Thyroid gland (tissue), 4 donors: Measurements from ENCODE around the gene BTBD8.

Experiments used
- CTCF ChIP-seq, 6 experiments: fragments of 200-600 bp in 3 of 6; fragments of 450-650 bp in 3 of 6; sonication (generic) in 3 of 6; IDR thresholded peaks; one replicate each; pipeline ENCODE4 v1.5.1; 2016 to 2019; ENCODE audit warnings: antibody characterized with exemption in 6 of 6, mild to moderate bottlenecking in 2 of 6, inconsistent platforms in 1 of 6, moderate library complexity in 1 of 6
- POLR2A ChIP-seq, 2 donors: fragments of 450-650 bp; IDR thresholded peaks; one replicate each; pipeline ENCODE4 v1.6.1; 2017; ENCODE audit warnings: antibody characterized with exemption in 2 of 2, mild to moderate bottlenecking in 2 of 2, moderate library complexity in 1 of 2

- TF ChIP-seq POLR2A (IDR thresholded peaks at IDR 0.05): no peak
- TF ChIP-seq CTCF (IDR thresholded peaks at IDR 0.05): no peak
Observed at GRCh38 chr1:92230736-92231135, 150.6 kb downstream of the BTBD8 start.
